Regular cardiac myocyte (primary cell): ENCODE results near the gene ASAH2. TPM values are rescaled to one million over a fixed set of nuclear protein-coding genes. Genes with fewer than 3 reads are reported as not detected.

Source experiments
- total RNA-seq: library from RNA; depleted of rRNA; stranded (reverse); fragments of >200 nt; gene quantifications from 2 replicates; pipeline ENCODE4 v1.2.3, GENCODE V29; 2014

The ASAH2 gene
- 0.28 and 1.3 TPM in 2 replicates for total RNA-seq

GRCh38 chr10:50251394-50251793 lies at the start of gene ASAH2:
ASAH2 (minus strand) TSS chr10:50251516; CDS start chr10:50248610, 2,906 bp downstream.

Other genes with a start within 250 kb of the ASAH2 start
- 29.9 and 33.0 TPM in 2 replicates for gene WASHC2A, start 183.6 kb downstream of the ASAH2 start, total RNA-seq